ENCODE data around the gene GNAQ.
"Not testable (repeated sequence)": the region's sequence is repeated elsewhere in the genome, so short reads cannot be mapped to it uniquely, and the experiment has no call there.

The GNAQ gene

GRCh38 chr9:77690723-77691122, 340.9 kb downstream of the GNAQ start:
- not testable (repeated sequence) for DNase-seq (ENCODE audit: low read depth)

DNA sequence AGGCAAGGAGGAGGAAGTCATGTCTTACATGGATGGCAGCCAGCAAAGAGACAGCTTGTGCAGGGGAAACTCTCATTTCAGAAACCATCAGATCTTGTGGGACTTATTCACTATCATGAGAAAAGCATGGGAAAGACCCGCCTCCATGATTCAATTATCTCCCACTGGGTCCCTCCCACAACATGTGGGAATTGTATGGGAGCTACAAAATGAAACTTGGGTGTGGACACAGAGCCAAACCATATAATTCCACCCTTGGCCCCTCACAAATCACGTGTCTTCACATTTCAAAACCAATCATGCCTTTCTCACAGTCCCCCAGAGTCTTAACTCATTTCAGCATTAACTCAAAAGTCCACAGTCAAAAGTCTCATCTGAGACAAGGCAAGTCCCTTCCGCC, 341.5 kb downstream of the GNAQ start:
- DNase-seq (ENCODE audit: low read depth), result not testable (repeated sequence)

GRCh38 chr9:77687737-77688136, 343.9 kb downstream of the GNAQ start:
- not testable (repeated sequence) for DNase-seq (ENCODE audit: low read depth)

- DNase-seq (ENCODE audit: low read depth), result no peak
Observed at GRCh38 chr9:77680581-77680980, 351.0 kb downstream of the GNAQ start.

DNA sequence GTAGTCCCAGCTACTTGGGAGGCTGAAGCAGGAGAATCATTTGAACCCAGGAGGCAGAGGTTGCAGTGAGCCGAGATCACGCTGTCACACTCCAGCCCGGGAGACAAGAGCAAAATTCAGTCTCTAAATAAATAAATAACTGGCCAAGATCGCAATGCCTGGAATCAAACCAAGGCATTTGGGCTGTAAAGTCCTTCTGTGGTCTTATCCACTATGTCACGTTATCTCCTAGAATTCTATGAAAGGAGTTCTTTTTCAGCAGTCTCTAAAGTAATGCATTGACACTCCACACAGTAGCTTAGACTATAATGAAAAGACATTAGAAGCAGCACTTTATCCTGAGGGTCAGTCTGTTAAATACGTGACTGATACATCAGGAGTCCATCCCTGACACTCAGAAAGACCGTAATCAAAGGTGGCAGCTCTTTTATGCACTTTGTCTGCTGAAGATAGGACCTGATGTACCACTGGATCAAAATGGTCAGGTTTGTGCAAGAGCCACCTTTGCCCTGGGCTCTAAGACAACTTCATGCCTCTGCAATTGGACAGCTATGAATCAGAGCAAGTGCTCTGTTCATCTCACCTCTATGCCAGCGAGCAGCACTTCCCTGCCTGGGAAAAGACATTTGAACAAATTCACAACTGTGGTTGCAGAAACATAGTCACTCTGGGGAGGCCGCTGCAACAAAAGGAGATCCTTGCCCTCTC, 351.8 kb downstream of the GNAQ start:
- DNase-seq (ENCODE audit: low read depth), result no peak

DNA sequence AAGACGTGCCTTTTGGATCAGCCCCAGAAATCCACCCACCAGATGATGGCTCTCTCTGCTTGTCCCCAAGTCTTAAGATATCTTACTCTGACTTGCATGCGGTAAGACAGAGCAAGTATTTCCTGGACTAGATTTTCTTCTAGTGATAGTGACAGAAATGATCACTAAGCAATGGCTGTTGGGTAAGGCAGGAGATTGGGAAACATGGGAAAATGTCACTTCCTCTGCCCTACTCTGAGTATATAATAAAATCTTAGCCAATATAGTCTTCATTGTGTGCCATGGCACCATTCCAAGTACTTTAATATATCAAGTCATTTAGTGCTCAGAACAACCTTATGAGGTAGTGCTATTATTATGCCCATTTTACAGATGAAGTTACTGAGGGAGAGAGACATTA, 352.5 kb downstream of the GNAQ start:
- DNase-seq (ENCODE audit: low read depth), result no peak

- no peak for DNase-seq (ENCODE audit: low read depth)
Observed at GRCh38 chr9:77677957-77678535, 353.6 kb downstream of the GNAQ start.

DNA sequence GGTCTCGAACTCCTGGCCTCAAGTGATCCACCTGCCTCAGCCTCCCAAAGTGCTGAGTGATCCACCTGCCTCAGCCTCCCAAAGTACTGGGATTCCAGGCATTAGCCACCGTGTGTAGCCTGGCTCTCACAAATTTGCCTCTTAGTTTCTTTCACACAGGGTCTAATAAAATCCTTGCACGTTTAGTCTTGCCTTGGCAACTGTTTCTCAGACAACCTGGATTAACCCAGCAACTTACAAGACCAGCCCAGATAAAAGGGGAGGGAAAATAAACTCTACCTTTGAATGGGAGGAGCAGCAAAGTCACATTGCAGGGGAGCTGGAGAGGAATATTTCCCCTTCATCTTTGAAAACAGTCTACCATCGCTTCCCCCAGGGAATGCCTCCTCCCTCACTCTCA, 354.2 kb downstream of the GNAQ start:
- DNase-seq (ENCODE audit: low read depth), result no peak

DNA sequence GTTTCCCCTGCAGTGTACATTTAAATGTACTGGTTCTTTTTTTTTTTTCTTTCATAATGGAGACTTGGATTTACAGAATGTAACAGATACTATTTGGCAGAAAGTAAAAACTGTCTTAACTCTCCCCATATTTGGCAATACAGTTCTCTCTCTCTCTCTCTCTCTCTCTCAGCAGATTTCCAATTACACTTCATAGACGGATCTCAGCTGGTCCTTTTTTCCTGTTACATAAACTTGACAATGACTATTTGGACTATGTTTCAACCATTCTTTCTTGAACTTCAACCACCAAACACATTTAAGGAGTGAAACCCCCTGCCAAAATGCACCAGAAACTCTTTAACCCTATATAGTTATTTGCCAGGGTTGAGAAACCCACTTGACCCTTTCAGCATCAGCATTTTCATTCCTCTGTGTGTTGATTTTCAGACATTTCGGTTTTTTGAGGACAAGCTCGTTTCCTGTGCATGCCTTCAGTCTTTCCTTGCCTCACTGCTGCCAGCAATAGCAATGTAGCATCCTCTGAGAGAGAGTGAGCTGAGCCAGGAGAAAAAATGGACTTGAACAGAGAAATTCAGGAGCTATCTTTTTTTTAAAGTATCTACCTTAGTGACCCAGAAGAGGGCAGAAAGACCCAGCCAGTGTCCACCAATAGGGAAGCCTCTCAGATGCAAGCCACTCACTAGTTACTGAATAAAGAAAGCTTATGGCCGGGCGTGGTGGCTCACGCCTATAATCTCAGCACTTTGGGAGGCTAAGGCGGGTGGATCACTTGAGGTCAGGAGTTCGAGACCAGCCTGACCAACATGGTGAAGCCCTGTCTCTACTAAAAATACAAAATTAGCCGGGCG, 357.4 kb downstream of the GNAQ start:
- DNase-seq (ENCODE audit: low read depth), result no peak

DNA sequence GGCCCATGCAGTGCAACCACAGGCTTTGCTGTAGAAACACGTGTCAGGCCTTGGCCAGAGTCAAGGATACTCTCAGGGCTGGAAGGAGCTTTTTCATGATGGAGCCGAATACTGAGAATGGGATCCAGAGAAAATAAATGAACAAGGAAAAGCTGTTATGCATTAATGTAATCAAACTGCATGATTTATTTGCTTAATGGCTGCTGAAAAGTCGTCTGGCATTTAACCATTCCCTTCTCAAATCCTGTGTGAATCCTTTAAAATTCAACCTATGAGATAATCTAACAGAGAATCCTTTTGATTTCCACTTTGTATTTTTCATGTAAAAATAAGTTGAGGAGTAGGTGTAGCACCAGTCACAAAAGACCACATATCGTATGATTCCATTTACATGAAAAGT, 359.4 kb downstream of the GNAQ start:
- no peak for DNase-seq (ENCODE audit: low read depth)

- DNase-seq (ENCODE audit: low read depth), result no peak
Observed at GRCh38 chr9:77667151-77667550, 364.5 kb downstream of the GNAQ start.
